Thymus (tissue), 11 donors: Measurements from ENCODE around the gene SSPN. TPM values are rescaled to one million over a fixed set of nuclear protein-coding genes. Genes with fewer than 3 reads are reported as not detected.
"Not testable (repeated sequence)": the region's sequence is repeated elsewhere in the genome, so short reads cannot be mapped to it uniquely, and the experiment has no call there.

Experiments
- DNase-seq, 9 donors: peaks; one replicate each; pipeline ENCODE4 v3.0.0-alpha.2; 2013; ENCODE audit warnings: low spot score in 9 of 9, low read depth in 6 of 9, missing footprints in 1 of 9
- H3K27ac ChIP-seq, 2 donors: one replicate each; pipeline ENCODE4 v1.5.1; 2013; ENCODE audit warnings: control low read depth in 1 of 2, low read depth in 1 of 2, low read length in 1 of 2, mild to moderate bottlenecking in 1 of 2, moderate library complexity in 1 of 2
- H3K27me3 ChIP-seq, 2 donors: one replicate each; pipeline ENCODE4 v1.5.1; 2013; ENCODE audit warnings: low read length in 1 of 2; ENCODE audit not compliant: control insufficient read depth in 2 of 2, insufficient read depth in 1 of 2
- H3K36me3 ChIP-seq, 2 donors: one replicate each; pipeline ENCODE4 v1.5.1; 2013; ENCODE audit warnings: low read length in 1 of 2, mild to moderate bottlenecking in 1 of 2, moderate library complexity in 1 of 2; ENCODE audit not compliant: control insufficient read depth in 2 of 2, insufficient read depth in 2 of 2
- H3K4me1 ChIP-seq, 2 donors: one replicate each; pipeline ENCODE4 v1.5.1; 2013; ENCODE audit warnings: low read length in 2 of 2; ENCODE audit not compliant: control insufficient read depth in 2 of 2, insufficient read depth in 2 of 2
- H3K4me3 ChIP-seq, 2 donors: one replicate each; pipeline ENCODE4 v1.5.1; 2013; ENCODE audit warnings: low read length in 2 of 2, control low read depth in 1 of 2, mild to moderate bottlenecking in 1 of 2
- H3K9me3 ChIP-seq, 2 donors: one replicate each; pipeline ENCODE4 v1.5.1; 2013; ENCODE audit warnings: low read length in 1 of 2, mild to moderate bottlenecking in 1 of 2; ENCODE audit not compliant: control insufficient read depth in 2 of 2, insufficient read depth in 1 of 2
- WGBS: extraction: QIAGEN DNeasy Blood & Tissue Kit; methylation state at CpG from one replicate; pipeline ENCODE4 v1.1.7; 2013; 5-methylcytosine and 5-hydroxymethylcytosine counted together
- polyA plus RNA-seq: library from polyadenylated mRNA; stranded (reverse); fragments of 200-250 nt; gene quantifications from one replicate; pipeline ENCODE4 v1.2.3, GENCODE V29; 2013
- total RNA-seq: library from RNA; stranded (reverse); fragments of 120-200 nt; gene quantifications from one replicate; pipeline ENCODE4 v1.2.4, GENCODE V29; 2013
- donor health status: healthy.

The SSPN gene
- total and polyA plus RNA-seq, 2 donors, result 4.0 to 6.0 TPM

- Histone ChIP-seq H3K9me3 (no peaks in the 10 kb centered on the region), H3K36me3 (no peaks in the 10 kb centered on the region), H3K27me3 (peaks cover 7 to 20% of the 10 kb centered on the region in 2 donors), H3K27ac (no peak overlapping the region), H3K4me1 (peaks cover 0 to 8% of the 10 kb centered on the region in 2 donors), H3K4me3 (no peak overlapping the region)
- DNase-seq, result no peak
- 73% methylated on average over 4 of the region's 4 CpGs for WGBS
These were observed 36.1 kb downstream of the SSPN start for GRCh38 chr12:26231470-26231869.

- DNase-seq, result no peak
- Histone ChIP-seq H3K27me3 (peaks cover 3 to 15% of the 10 kb centered on the region in 2 donors), H3K4me3 (no peak overlapping the region), H3K36me3 (no peaks in the 10 kb centered on the region), H3K9me3 (no peaks in the 10 kb centered on the region), H3K4me1 (peaks cover 0 to 3% of the 10 kb centered on the region in 2 donors), H3K27ac (no peak overlapping the region)
- 96% methylated on average over 3 of the region's 3 CpGs for WGBS
These were observed 36.5 kb downstream of the SSPN start for GRCh38 chr12:26231921-26232320.

- Histone ChIP-seq H3K4me3 (no peak overlapping the region), H3K36me3 (no peaks in the 10 kb centered on the region), H3K9me3 (no peaks in the 10 kb centered on the region), H3K27me3 (no peaks in the 10 kb centered on the region), H3K27ac (no peak overlapping the region), H3K4me1 (no peaks in the 10 kb centered on the region)
- no peak for DNase-seq
- WGBS, result 97% methylated on average over 9 of the region's 9 CpGs
These were observed 38.3 kb downstream of the SSPN start for GRCh38 chr12:26233631-26234030.

- not testable (repeated sequence) for H3K4me1 ChIP-seq, H3K27ac ChIP-seq, H3K9me3 ChIP-seq, H3K27me3 ChIP-seq, H3K4me3 ChIP-seq, H3K36me3 ChIP-seq, DNase-seq
- 99% methylated on average over 2 of the region's 2 CpGs for WGBS
These were observed 40.1 kb downstream of the SSPN start for GRCh38 chr12:26235465-26235864.

GRCh38 chr12:26238341-26239121, 43.2 kb downstream of the SSPN start:
- H3K27ac ChIP-seq, result no peak overlapping the region
- WGBS, result 93% methylated on average over 4 of the region's 4 CpGs

GRCh38 chr12:26239122-26239851, 43.9 kb downstream of the SSPN start:
- 89% methylated on average over 5 of the region's 5 CpGs for WGBS
- H3K27me3 ChIP-seq, result no peaks in the 10 kb centered on the region

More at GRCh38 chr12:26238341-26239121, 43.2 kb downstream of the SSPN start:
- H3K4me1 ChIP-seq, result no peaks in the 10 kb centered on the region
- DNase-seq, result no peak
- no peaks in the 10 kb centered on the region for H3K36me3 ChIP-seq
- H3K4me3 ChIP-seq, result no peak overlapping the region
- no peaks in the 10 kb centered on the region for H3K9me3 ChIP-seq
- no peaks in the 10 kb centered on the region for H3K27me3 ChIP-seq

DNA sequence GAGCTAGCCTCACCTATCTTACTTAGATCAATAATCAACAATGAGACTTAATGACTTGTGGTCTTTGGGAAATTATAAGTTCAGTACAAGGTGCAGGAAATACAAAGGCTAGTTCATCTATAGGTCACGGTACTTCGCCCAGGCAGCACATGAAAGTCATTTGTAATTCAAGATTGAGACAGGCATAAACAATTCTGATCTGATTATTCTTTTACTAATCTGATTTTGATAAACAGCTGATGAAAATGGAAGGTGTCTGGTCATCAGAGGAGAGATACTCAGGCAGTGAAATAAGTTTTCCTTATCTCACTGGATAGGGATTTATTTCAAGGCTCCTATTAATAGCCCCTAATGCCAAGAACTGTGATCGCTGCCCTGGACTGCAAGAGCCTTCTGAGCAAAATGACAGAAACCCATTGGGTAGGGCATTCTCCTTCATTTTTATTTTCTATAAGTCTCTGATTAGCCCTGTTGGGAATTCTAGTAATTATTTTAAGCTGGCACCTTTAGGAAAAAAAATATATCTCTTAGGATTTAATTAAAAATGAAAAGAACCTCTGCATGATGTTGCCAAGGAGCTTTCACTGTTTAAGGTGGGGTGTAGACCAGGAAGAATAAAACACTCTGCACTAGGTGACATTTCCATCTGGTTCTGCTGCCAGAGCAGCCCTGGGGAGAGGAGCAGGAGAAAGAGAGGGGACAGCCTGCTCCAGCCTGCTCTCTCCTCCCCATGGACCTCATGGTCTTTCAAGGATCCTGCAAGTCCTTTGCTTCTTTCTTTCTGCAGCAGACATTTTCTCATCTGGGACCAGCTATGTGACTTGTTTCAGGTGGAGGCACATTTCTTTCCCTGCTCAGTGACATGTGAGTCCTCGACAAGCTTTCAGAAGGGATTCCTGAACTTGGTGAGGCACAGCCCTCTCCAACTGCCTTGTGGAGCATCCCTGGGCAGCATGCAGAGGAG, 44.8 kb downstream of the SSPN start:
- H3K36me3 ChIP-seq, result no peaks in the 10 kb centered on the region
- H3K4me1 ChIP-seq, result no peaks in the 10 kb centered on the region
- no peak overlapping the region for H3K4me3 ChIP-seq
- no peaks in the 10 kb centered on the region for H3K27me3 ChIP-seq
- DNase-seq, result no peak
- 98% methylated on average over 4 of the region's 4 CpGs for WGBS
- no peak overlapping the region for H3K27ac ChIP-seq
- no peaks in the 10 kb centered on the region for H3K9me3 ChIP-seq

More at GRCh38 chr12:26239122-26239851, 43.9 kb downstream of the SSPN start:
- no peak overlapping the region for H3K4me3 ChIP-seq
- no peaks in the 10 kb centered on the region for H3K36me3 ChIP-seq
- no peaks in the 10 kb centered on the region for H3K9me3 ChIP-seq
- H3K4me1 ChIP-seq, result no peaks in the 10 kb centered on the region
- no peak for DNase-seq
- H3K27ac ChIP-seq, result no peak overlapping the region

- Histone ChIP-seq H3K4me1 (no peaks in the 10 kb centered on the region), H3K27ac (no peak overlapping the region), H3K4me3 (no peak overlapping the region), H3K36me3 (no peaks in the 10 kb centered on the region), H3K27me3 (no peaks in the 10 kb centered on the region), H3K9me3 (no peaks in the 10 kb centered on the region)
- no peak for DNase-seq
- 94% methylated on average over 2 of the region's 2 CpGs for WGBS
These were observed 45.7 kb downstream of the SSPN start for GRCh38 chr12:26241080-26241479.
